GM19238 (cell line): ENCODE data around the gene NEUROD4.
"Not testable (repeated sequence)": the region's sequence is repeated elsewhere in the genome, so short reads cannot be mapped to it uniquely, and the experiment has no call there.

ENCODE experiments used
- DNase-seq: peaks from one replicate; pipeline ENCODE4 v3.0.0; 2011; ENCODE audit warnings: low spot score; ENCODE audit not compliant: insufficient read length

The NEUROD4 gene, protein sequence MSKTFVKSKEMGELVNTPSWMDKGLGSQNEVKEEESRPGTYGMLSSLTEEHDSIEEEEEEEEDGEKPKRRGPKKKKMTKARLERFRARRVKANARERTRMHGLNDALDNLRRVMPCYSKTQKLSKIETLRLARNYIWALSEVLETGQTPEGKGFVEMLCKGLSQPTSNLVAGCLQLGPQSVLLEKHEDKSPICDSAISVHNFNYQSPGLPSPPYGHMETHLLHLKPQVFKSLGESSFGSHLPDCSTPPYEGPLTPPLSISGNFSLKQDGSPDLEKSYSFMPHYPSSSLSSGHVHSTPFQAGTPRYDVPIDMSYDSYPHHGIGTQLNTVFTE

DNA sequence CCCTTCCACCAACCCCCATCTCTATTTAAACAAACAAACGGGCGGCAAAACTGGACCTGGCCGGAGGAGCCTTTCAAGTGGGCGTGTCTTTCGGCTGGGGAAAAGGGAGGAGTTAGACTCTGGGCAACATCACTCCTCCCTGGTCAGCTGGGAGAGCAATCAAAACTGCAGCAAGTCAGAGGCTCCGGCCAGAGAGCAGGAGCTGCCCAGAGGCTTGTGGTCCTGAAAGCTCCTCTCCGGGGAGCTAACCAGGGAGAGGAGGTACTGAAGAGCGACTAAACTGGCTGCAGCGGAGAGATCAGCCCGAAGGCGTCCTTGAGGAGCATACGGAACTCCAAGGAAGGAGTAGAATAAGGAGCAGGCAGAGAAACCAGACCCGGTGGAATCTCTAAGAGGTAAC is at the start of gene NEUROD4:
NEUROD4 (plus strand) TSS at position 191 of the 400 bp plus-strand sequence. CDS start 6,466 bp downstream, outside the sequence.
- DNase-seq = no peak

DNA sequence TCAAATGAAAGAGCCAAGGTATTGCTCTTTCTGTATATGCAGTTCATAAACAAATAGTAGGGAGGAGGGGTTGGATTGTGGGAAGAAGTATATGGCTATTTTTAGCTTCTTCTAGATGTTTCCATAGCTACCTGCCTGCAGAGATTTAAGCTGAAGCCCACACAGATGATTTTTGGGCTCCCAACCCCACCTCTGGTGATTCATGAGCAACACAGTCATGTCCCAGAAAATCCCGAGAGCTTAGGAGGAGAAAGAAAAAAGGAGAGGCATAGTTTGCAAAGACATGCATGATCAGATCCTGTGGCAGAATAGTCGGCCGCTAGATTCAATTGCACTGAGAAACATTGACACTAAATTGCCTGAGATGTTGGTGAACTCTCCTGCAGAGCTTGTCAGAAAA is 49.0 kb upstream of the NEUROD4 start:
- no peak for DNase-seq

DNA sequence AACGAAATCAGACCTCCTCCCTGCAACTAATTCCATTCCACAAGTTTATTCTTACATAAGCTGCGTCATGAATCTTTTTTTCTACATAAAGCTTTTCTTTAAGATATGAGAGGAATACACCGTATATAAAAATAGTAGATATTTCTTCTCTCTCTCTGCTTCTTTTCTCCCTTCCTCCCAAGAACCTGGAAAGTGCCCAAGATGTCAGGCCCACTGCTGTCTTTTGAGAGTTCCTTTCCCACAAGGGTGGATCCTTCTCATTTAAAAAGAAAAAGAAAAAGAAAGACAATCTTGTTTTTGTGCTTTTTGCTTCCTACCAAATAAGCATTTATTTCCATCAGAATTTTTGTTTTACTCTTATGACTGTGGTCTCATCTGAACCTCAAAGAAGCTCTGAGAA is 46.2 kb upstream of the NEUROD4 start:
- no peak for DNase-seq

DNA sequence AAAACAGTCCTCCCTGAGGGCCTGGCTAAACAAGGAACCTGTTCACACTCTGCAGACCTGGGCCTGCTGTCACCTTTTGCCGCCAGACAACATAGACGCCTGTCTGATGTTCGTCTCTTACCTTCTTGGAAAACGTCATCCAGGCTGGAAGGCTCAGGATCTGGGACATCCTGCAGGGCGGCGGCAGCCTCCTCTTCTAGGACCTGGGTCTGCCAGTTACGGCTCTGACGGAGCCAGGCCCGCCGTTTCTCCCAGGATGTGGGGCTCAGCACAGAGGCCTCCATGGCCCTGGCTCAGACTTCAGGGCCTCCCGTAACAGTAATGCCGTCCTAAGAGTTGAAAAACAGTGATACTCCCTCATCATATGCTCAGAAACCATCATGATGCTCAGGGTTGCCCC is 45.5 kb upstream of the NEUROD4 start:
- no peak for DNase-seq

DNA sequence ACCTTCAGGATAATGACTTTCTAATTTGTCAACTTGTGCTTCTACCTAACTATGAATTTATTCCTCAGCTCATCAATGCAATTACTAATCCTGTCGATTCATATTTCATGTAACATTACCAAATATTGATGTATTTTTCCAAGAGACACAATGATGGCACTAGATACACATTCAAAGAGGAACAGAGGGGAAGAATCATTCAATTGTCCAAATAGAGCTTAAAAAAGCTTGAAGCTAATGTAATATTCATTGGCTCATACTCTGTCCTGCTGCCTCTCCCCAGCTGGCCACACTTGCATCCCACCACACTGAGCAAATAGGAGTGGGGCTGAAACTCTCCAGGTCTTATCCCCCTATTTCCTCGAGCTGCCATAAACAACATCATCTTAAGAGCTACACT is 44.5 kb upstream of the NEUROD4 start:
- no peak for DNase-seq

DNA sequence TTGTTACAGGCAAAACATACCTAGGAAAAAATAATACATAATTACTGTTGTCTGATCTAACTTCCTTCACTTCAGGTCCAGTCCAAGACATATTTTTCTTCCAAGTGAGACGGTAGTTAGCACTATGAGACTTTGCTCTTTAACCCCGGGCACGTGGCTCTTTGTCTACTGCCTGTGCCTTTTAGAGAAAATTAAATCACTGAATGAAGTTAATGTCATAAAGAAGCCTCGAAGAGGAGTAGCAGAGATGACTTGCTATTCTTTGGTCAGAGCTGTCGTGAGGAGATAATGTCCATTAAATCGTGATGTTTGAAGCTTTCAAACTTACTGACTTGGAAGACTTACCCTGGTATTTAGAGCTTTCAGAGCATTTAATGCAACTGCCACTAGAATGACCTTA is 43.9 kb upstream of the NEUROD4 start:
- DNase-seq = no peak

DNA sequence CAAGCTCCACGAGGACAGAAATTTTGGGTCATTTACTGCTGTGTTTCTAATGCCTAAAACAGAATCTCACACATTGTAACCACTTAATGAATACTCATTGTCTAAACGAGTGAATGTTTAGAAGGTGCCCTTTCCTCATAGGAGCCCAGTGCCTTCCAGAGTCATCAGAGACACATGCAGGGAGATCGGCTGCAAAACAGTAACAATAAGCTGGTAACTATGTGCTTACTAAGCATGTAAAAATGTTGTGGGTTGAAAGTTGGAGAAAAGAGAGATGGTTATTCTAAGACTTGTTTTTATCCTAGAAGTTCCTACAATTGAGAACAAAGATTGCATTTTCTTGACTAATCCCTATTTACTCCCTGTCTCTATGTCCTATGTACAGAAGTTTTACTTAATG is 42.6 kb upstream of the NEUROD4 start:
- no peak for DNase-seq

DNA sequence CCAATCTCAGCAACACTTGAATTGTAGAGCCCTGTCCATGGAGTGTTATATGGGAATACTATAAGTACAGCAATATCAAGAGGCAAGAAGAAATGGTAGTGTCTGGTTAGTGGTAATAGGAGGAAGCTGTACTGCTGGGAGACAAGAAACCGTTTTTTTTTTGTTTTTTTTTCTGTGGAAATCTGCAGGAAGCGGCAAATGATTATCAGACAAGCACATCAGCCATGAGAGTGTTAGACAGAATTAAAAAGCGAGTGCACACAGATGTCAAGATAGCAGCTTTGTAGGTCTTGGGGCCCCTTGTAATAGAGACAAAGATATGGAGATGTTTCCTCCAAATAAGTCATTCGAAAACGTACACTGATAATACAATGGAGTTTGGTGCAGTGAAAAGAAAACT is 41.9 kb upstream of the NEUROD4 start:
- DNase-seq = no peak

DNA sequence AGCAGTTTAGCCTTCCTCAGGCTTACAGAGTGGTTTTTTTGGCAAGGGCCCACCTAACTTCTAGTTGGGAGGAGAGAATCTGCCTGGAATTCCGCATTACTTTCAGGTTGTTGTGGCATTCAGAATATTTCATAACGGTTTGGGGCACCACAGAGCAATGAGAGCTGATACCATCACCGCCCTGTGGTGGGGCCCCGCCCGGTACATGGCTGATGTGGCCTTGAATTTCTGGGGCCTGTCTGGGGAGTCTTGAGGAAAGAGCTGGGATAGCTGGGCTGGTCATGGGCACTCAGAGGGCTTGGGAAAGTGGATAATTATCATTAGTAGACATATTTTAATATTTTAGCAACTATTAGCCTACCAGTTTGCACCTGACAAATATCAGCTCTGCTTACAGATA is 39.4 kb upstream of the NEUROD4 start:
- no peak for DNase-seq

DNA sequence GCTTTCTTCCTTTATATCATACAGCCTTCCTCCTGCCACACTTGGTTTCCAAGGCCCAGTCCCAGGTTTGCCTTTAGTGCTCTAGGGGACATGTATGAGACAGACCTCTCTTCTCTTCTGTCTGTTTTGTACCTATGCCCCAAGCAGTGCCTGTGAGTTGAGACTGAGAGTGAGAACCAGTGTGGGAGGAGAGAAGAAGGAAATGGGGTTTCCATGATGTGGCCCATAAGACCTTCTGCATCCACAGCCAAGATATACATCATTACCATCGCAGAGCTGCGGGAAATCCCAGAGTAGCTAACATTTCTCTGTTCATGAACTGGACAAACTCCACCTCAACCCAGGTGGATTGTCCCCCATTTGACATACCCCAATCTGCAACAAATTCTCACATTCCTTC is 38.0 kb upstream of the NEUROD4 start:
- no peak for DNase-seq

DNA sequence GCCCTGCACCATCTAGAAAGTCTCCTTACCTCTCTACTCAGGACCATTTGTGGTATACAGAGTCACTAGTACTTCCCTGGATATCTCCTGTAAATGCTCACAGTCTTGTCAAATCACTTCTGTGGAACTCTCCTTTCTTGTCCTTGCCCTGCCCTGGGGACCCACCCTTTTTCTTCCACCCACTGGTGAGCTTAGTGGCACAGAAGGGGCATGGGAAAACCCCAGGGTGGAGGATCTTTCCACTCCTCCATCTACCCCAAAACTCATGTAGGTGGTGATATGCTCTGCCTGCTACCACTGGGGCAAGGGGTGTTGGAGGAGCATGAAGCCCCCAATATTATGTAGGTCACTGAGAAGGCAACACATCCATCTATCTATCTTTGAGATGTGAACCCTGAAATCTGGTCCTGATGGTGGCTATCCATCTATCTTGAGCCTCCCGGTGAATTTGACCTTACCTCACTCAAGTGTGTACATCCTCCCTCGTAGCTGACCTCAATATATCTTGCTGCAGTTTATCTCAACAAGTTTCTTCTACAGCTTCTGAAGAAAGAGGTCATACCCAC is 36.2 kb upstream of the NEUROD4 start:
- DNase-seq = no peak

DNA sequence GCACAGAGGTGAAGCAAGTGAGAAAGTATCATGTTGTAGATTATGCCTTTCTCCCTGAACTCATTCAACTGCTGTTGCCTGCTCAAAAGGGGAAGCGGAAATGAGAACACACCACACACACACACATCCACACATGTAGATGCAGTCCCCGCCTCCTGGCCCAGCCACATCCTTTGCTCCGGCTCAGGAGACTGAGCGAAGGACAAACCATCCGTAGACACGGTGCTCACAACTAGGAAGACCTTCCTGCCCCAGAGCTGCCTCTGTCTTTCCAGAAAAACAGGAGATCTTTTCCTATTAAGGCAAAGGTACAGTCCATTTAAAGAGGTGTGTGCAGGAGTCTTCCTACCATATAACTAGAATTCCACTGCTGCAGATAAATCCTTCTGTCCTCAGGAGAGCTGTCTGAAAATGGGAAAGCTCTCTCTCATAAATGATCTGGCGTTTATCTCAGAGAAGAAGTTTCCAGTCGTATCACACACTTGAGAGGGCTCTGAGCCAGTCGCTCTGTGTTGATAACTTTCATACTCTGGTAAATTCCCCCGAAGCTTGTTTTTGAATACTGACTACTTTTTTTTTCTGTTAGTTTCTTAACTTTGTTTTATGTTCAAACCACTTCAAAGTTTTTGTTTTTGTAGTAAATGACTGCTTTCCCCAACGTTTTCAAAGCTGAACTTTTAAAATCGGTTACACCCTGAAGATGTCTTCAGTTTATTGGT is 35.0 kb upstream of the NEUROD4 start, which contains the start of gene TESPA1:
TESPA1 (minus strand) TSS at position 105 of the 719 bp plus-strand sequence. CDS start 10,200 bp downstream, outside the sequence.
- peak; percentile 69 for DNase-seq

DNA sequence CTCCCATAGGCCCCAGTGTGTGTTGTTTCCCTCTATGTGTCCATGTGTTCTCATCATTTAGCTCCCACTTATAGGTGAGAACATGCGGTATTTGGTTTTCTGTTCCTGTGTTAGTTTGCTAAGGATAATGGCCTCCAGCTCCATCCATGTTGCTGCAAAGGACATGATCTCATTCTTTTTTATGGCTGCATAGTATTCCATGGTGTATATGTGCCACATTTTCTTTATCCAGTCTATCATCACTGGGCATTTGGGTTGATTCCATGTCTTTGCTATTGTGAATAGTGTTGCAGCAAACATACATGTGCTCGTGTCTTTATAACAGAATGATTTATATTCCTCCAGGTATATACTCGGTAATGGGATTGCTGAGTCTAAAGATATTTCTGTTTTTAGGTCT is 33.0 kb upstream of the NEUROD4 start:
- DNase-seq = not testable (repeated sequence)

DNA sequence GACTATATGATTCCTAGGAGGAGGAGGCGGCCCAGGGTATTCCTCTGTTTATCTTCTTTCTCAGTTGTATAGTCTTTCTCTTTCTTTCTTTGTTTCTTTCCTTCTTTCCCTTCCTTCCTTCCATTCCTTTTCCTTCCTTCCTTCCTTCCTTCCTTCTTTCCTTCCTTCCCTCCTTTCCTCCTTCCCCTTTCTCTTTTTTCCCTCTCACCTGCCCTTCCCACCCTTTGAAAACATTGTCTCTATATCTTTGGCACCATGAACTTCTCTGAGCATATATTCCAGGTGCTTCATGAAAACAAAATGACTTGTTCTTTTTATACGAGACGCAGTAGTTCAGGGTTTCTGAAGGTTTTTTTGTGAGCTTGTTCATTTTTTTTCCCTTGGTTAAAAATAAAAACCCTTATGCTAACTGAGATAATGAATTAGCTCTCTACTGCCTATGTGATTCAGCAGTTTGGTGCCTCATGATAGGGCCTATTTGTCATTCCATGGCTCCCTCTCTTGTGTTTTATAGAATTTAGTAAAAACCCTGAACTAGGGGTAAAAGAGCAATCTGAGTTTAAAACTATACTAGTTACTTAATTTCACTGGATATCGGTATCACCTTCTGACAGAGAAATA is 32.1 kb upstream of the NEUROD4 start:
- DNase-seq = no peak

DNA sequence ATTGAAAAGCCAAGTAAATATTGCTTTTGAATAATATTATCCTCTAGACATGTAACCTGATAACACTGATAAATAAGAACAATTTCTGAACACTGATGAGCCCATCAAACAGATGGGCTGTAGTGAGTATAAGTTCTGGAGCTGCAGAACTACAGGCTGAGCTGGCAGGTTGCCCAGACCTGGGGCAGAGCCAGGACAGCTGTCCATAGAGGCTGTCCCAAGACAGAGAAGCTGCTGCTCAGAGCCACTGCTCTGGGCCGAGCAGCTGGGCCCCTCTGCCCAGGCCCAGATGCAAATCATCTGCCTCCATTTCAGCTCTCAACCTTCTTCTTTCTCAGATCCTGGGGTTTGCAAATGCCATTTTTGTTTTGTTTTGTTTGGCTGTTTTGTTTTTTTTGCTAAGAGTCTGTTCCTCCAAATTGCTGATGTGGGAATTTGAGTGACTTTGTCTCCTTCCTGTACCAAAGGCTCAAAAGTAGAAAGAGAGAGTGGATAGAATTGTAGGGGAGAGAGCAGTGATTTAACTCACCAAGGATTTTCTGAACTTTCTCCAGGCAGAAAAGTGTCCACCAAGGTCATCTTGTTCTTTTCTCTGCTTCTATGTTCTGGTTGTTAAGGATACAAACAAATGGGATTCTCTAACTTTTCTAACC is 31.2 kb upstream of the NEUROD4 start:
- no peak for DNase-seq

DNA sequence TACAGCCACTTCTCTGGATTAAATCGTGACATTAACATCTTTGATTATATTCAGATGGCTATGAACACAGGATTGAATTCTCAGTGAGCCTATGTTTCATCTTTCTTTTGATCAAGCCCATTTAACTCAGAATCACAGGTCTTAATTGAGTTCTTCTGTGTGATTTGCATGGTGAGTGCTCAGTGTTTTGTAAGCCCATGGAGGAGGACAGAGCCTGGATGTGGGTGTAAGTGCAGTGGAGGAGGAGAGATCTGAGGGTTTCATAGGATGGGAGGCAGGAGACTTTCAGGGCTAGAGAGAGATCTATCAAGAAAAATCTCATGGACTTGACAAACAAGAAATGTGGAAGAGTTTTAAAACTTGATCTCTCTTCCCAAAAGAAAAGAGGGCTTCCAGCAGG is 29.9 kb upstream of the NEUROD4 start:
- no peak for DNase-seq

DNA sequence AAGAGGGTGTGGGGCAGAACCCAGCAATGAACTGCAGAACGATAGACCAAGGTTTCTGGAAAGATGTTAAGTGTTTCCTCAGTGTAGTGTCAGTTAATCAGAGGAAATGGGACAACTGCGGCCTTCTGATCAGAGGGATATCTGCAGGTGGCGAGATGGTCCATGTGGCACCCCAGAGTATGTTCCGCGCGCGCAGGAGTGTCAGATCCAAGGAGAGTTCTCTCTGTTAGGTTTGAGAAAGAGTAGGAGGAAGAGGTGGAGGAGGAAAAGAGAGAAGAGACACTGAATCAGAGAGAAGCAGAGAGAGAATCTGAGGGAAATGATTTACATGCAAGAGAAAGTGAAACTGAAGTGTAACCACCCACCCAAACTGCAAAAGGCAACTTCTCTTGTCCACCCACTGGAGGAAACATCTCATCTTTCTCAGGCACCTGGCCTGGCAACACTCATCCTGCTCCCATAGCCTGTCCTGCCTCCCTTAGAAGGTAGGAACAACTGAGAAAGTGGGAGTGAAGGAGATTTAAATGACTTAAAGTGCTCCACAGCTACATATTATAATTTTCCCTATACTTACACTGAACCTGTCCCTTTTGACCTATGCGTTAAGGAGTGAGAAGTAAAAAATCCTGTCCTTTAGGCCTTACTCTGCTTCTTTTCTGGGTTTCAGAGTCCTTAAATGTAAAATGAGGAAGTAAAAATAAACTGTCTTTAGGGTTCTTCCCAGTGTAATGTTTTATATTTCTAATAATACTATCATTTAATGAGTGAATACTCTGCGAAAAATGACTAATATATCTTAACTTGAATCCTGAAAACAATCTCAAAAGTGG is 28.4 kb upstream of the NEUROD4 start:
- DNase-seq = peak; percentile 31

DNA sequence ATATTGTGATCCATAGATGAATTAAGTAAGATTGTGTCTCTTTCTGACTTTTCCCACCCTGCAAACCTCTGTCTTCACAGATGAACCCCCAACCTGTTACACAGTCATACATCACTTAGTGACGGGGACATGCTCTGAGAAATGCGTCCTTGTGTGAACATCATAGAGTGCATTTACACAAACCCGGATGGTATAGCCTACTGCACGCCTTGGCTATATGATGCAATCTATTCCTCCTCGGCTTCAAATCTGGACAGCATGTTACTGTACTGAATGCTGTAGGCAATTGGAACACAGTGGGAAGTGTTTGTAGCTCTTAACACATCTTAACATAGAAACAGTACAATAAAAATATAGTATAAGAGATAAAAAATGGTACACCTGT is 27.8 kb upstream of the NEUROD4 start:
- DNase-seq = no peak

DNA sequence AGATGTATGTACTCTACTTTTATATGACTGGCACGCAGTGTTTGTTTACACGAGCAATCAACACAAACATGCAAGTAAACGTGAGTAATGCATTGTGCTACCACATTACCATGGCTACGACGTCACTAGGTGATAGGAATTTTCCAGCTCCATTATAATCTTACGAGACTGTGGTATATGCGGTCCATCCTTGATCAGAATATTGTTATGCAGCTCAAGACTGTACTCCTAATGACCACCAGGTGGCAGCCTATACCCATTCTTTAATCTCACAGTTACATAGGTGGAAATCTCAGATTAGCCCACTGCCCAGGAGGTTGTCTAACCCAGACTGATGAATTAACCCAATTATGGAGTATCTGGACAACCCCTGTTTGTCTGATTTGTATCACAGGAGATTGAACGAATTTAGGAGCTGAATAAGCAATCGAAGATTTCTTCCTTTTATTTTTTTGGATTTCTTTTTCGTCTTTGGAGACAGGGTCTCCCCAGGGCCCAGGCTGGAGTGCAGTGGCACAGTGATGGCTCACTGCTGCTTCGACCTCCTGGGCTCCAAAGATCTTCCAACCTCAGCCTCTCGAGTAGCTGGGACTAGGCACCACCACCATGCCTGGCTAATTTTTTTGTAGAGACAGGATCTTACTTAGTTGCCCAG is 26.5 kb upstream of the NEUROD4 start:
- no peak for DNase-seq

DNA sequence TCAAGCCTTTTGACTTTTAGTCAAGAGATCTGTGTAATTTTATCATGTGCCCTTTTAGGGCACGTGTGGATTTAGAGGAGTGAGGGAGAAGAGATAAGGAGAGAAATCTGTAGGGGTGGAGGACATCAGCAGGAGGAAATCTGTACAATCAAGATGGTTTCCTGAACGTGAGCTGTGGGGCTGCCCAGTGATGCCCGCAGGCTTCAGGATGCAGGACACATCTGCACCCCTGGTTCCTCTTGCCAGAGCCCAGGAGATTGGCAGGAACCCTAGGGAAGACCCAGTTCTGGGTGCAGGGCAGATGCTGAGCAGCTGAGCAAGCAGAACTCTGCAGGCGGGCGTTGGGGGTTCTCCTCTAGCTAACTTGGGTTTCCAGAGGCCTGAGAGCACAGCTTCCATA is 23.6 kb upstream of the NEUROD4 start:
- no peak for DNase-seq
